ENCODE results near the gene ATP8A2. TPM values are rescaled to one million over a fixed set of nuclear protein-coding genes. Genes with fewer than 3 reads are reported as not detected.

ATP8A2 gene
- total and polyA plus RNA-seq, 10 of the 15 experiments (the other 5 are each of a cell fraction or from before 2014, with no cell fraction given): 0.01 to 0.04 (median 0.04) TPM; not detected in 7

DNA sequence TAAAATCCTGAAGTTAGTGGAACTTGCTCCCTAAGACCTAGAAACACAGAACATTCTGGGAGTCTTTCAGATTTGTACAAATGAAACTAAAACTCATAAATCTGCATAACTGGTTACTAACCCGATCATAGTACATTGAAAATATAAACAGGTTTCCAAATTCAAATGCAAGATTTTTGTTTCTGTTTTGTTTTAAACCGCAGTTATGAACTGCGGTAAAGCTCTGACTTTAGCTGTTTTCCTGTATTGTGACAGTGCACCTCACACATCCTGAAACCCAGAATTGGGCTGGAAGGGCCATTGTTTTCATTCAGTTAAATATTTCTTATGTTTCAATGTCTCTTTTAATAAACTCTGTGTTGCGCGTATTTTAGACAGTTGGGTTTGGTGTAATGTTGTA, 475.4 kb downstream of the ATP8A2 start:
- Histone ChIP-seq H2AFZ (ENCODE audit: control insufficient read depth, low read depth, low read length) (no peak overlapping the region), H3K9ac (ENCODE audit: control insufficient read depth, insufficient read depth, low read length) (no peak overlapping the region), H3K36me3 (ENCODE audit: control insufficient read depth in 2 of 2, insufficient read depth in 2 of 2, low read length in 1 of 2) (no peaks in the 10 kb centered on the region), H3K4me2 (ENCODE audit: control insufficient read depth, insufficient read depth) (peak overlapping the region; percentile 46), H3K27ac (ENCODE audit: control insufficient read depth, insufficient read depth) (no peak overlapping the region), H3K79me2 (ENCODE audit: control insufficient read depth, insufficient read depth, low read length) (no peaks in the 10 kb centered on the region), H3K9me3 (replicated peaks; ENCODE audit: control insufficient read depth, insufficient read depth, low read length) (no peaks in the 10 kb centered on the region; the same call in 2 of the 3 replicates), H3K27me3 (replicated peaks in 1 of 2; ENCODE audit: control insufficient read depth in 2 of 2, insufficient read depth in 2 of 2, low read length in 1 of 2) (no peaks in the 10 kb centered on the region), H3K4me1 (ENCODE audit: control insufficient read depth, insufficient read depth, low read length) (peaks cover 13% of the 10 kb centered on the region), H3K4me3 (no peak overlapping the region), H4K20me1 (ENCODE audit: control insufficient read depth, insufficient read depth) (no peaks in the 10 kb centered on the region)
- DNase-seq (ENCODE audit: low read depth, low spot score) (peak; percentile 21), ATAC-seq (peak; percentile 82), FAIRE-seq (peak; percentile 75)
- intact Hi-C loops (cut with micrococcal nuclease; ENCODE audit: unreplicated experiment): no loop called here
- RAD21 ChIA-PET (ENCODE audit: unreplicated experiment): no interaction called here
- CTCF ChIA-PET: no interaction called here
- in situ Hi-C loops (cut with MboI): no loop called here
- no peak for TF ChIP-seq RB1 (IDR thresholded peaks at IDR 0.05; ENCODE audit: borderline replicate concordance)
- TF ChIP-seq RUNX3 (IDR thresholded peaks at IDR 0.05; ENCODE audit: low read length): peak; percentile 73
- no peak for TF ChIP-seq MYC (IDR thresholded peaks at IDR 0.05; ENCODE audit: insufficient read depth, insufficient read length, insufficient replicate concordance, low read length, severe bottlenecking)
- TF ChIP-seq CBX3 (IDR thresholded peaks at IDR 0.05; ENCODE audit: borderline replicate concordance, low read depth): no peak
- TF ChIP-seq HDGF (IDR thresholded peaks at IDR 0.05): no peak
- TF ChIP-seq, protein P1, sequence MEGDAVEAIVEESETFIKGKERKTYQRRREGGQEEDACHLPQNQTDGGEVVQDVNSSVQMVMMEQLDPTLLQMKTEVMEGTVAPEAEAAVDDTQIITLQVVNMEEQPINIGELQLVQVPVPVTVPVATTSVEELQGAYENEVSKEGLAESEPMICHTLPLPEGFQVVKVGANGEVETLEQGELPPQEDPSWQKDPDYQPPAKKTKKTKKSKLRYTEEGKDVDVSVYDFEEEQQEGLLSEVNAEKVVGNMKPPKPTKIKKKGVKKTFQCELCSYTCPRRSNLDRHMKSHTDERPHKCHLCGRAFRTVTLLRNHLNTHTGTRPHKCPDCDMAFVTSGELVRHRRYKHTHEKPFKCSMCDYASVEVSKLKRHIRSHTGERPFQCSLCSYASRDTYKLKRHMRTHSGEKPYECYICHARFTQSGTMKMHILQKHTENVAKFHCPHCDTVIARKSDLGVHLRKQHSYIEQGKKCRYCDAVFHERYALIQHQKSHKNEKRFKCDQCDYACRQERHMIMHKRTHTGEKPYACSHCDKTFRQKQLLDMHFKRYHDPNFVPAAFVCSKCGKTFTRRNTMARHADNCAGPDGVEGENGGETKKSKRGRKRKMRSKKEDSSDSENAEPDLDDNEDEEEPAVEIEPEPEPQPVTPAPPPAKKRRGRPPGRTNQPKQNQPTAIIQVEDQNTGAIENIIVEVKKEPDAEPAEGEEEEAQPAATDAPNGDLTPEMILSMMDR (IDR thresholded peaks at IDR 0.05 in 2 of 3, conservative IDR thresholded peaks at IDR 0.05 in 1 of 3; ENCODE audit: control insufficient read depth in 2 of 3, extremely low read depth in 1 of 3, insufficient read depth in 1 of 3, low read depth in 3 of 3, low read length in 3 of 3): no peak
- TF ChIP-seq SPI1 (IDR thresholded peaks at IDR 0.05; ENCODE audit: borderline replicate concordance, insufficient read depth, low read depth, low read length): no peak
- TF ChIP-seq, protein P2, sequence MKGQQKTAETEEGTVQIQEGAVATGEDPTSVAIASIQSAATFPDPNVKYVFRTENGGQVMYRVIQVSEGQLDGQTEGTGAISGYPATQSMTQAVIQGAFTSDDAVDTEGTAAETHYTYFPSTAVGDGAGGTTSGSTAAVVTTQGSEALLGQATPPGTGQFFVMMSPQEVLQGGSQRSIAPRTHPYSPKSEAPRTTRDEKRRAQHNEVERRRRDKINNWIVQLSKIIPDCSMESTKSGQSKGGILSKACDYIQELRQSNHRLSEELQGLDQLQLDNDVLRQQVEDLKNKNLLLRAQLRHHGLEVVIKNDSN (IDR thresholded peaks at IDR 0.05; ENCODE audit: borderline replicate concordance, extremely low read length, insufficient read depth, low read depth, low read length): no peak
- BruUV-seq (replicated peaks): no TSS peak
- 41% methylated on average over 5 of the region's 5 CpGs for WGBS (ENCODE audit: insufficient coverage, insufficient replicate concordance, low lambda C conversion rate, missing lambda C conversion rate)
- POLR2A ChIA-PET: no interaction called here
- SMC1A ChIA-PET (ENCODE audit: uncharacterized antibody, unreplicated experiment): no interaction called here

Data from GM12878 (cell line).